NCI-H1436 treated with DMSO at 0.1 percent for 48 hours (cell line): Measurements from ENCODE around the gene FOXA1.

Source experiments
- DNase-seq: peaks from one replicate; lab custom pipeline; 2025; lab: John Stamatoyannopoulos, UW

FOXA1 gene

DNA sequence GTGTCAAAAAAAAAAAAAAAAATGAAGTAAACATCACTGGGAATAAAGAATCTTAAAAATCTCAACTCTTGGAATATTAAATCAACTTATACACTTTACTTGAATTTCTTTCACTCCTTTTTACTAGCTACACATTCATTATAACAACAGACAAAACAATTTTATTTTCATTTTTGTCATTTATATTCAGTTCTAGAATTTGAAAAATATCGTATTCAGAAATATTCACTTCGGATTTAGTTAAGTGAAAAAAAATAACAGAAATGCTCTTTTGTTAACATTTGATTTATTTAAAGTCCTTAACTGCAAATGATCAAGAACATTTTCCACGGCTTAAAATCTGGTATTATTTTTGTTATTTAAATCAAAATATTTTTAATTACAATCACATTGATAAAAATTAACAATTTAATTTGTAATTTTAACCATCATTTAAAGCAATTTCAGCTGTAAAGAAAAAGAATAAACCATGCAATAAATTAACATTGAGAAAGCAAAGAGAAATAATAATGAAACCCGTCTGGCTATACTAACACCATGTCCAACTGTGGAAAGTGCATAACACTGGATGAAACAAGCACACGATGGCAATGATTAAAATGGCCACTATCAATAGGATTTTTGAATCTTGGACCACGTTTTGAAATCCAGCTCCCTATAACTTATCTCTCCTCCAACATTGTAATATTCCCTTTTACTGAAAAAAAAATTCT is 5.2 kb downstream of the FOXA1 start:
- DNase-seq, result no peak

DNA sequence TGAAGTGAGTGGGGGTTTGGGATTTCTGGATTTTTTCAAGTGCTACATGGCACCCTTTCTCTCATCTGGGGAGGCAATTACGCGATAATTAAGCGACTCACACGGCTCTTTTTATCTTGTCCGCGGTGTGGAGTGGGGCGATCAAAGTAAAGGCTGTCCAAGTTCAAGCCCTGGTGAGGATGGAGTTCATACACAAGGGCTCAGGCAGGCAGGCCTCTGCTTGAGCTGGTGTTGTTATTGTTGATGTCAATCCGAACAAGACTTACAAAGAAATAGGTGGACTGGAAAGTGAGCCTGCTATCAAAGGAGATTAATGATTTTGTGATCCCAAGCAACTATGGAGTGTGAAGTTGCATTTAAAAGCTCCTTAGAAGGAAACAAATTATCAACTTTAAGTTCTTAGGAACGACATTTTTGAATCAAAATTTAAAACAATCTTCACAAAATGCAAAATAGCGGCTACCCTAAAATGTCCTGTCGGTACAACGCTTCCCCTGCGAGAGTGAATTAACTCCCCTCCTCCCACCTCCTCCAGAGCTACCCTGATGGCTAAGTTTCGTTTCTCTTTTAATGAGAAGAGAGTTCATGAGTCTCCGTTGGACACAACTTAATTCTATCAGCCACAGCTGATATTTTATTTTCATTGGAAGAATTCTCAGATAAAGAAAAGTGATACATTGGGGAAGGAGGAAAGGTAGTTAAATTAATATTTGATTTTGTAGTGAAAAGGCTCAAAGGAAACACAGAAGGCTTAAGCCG is 5.9 kb downstream of the FOXA1 start:
- no peak for DNase-seq

- no peak for DNase-seq
Observed at GRCh38 chr14:37588667-37588955, 6.4 kb downstream of the FOXA1 start.

DNA sequence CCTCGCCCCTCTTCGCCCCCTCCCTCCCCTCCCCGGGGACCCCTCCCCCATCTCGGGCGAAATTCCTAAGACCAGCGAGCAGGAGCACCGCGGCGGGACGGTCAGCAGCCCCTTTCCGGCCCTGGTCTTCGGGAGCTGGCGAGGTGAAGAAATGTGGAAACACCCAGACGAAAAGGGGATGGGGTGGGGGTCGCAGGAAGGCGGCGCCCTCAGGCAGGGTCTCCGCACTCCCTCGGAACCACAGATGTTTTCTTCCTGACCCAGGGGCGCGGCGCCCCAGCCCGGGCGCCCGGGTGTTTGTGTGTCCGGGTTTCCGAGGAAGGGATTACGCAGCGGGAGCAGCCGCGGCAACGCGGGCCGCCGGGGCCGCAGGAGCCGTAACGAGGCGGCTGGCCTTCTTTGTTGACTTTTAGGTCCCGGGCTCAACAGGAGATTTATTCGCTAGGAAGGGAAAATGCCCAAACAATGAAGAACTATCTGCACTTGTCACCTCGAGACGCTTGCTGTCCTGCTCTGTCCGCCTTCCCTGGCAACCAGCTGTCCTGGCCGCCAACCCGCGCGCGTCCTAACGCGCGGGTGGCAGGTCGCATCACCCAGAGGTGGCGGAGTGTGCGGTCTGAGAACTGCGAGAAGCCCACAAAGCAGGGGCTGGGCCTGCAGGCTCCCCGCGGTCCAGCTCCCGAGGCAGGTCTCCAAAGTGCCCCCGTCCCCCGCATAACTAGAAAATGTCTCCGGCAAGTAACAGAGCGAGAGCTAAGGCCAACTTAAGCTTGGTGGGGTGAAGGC is 7.0 kb downstream of the FOXA1 start:
- no peak for DNase-seq

DNA sequence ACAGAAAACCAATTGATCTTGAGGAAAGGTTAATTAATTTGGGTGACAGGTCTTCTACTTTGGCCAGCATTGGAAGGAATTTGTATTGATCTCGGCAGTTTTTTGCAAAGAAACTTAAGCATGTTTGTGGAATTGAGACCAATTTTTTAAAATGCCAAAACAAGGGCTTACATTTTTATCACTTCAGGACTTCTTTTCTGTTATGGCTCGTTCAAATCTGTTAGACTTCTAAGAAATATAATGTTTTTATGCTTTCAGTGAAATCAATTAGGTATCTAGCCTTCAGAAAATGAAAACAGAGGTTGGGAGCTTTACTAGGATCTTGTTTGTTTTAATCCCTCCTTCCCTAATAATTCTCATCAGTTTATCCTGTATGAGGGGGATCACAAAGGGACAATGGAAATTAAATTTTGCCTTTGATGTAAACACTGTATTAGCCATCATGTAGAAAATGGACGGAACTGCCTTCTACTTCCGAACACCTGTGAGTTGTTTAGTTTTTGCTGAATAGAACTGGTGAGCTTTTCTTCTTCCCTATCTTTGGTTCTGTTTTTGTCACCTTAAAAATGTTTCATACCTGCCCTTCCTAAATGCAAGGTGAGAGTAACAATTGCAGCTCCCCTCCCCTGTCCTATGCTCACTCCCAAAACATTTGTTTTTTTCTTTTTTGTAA is 7.8 kb downstream of the FOXA1 start:
- no peak for DNase-seq

GRCh38 chr14:37586797-37587130 is 8.3 kb downstream of the FOXA1 start:
- no peak for DNase-seq

DNA sequence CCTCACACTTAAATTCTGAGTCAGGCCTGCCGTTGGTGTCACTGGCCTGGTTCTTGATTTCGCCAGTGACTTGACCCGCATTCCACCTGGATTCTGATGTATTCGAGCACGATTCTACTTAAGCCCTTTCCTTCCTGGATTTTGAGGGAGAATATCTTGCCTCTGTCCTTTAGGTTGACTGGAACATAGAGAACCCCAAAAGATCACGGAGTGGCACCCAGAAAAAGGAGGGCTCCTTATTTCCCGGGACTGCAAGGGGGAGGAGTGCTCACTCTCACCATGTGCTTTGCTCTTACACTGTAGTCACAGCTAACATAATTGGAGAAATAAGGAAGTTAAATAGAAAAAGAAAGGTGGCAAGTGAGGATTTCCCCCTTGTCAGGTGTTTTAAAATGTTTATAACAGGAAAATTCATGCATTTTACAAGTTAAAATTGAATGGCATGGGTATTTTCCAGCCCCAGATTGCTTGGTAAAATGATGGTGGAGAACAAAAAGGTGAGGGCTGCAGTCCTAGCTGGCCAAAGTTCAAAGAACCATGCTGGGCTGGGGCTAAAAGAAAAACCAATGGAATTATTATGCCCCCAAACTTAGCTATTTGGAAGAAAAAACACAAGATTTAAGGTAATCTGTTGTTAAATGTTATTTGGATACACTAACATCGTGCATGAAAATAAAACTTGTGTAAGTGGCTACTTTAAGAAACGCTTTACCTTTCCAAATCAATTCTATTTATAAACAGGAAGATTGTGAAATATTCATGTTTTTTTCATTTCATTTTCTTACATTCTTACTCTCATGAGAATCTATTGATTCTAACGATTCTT is 8.9 kb downstream of the FOXA1 start:
- DNase-seq, result no peak

DNA sequence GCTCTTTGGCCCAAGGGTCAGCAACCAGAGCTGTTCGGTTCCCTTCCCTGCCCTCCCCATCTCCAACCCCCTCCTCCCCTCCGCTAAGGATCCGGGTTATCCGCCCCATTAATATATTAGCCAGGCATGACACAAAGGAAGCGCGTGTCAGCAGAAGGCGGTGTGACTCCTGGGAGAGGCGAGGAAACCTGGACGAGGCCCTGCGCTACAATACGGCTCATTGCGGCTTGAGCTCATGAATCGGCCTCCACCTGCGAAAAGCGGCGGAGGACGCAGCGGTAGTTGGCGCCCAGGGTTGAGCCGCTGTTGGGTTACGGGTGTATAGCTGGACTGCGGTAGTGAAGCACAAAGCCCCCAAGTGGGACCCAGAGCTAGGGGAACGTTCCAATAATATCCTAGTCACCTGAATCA is 9.9 kb downstream of the FOXA1 start:
- no peak for DNase-seq

- DNase-seq, result no peak
Observed at GRCh38 chr14:37584211-37585100, 10.6 kb downstream of the FOXA1 start.

DNA sequence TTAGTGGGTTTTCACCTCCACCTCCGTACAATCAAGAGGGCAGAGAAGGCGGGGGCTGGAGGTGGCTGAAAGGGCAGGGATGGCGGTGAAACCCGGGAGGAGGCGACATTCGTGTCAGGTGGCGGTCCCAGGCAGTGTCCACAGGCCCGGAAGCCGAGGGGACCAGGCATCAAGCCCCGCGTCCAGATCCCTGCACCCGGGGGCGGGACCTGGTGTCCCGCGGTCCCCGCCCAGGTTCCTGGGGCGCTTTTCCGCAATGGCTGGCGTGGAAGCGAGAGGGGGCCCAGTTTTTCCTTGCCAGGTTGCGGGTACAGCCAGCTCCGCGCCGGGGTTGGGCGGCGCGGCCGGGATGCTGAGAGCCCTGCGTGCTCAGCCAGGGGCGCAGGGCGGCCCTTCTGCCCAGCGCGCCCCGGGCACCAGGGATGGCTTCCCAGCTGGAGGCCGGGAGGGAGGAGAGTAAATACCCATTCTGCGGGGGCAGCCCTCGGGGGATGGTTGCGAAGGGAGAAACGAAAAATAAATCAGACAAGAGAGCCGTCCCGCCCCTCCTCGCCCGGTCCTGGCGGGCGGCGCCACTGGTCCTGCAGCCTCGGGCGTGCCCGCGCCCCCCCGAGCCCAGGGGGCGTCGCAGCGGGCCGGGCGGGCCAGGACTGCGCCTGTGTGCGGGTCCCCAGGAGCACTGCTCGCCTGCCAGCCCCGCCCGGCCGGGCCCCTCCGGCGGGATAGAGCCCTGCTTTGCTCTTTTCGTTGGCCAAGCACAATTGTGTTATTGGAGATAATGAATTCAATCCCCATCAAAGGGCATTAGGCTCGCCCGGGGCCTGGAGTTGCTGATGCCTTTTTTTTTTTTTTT is 11.5 kb downstream of the FOXA1 start:
- no peak for DNase-seq

DNA sequence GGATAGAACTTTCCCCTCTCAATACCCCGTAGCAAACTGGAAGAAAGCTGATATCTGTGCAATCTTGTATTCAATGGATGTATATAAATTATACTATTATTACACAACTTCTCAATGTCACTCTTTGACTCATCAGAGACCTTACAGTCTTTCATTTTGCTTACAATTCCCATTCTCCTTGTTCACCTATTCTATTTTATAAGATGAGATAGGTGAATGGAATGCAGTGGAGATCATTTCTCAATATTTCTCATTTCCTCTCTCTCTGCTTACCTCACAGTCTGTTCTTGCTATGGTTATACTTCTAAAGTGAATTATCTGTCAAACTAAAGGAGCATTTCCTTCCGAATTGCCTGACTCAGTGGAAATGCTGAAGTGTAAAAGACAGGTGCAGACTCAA is 14.9 kb downstream of the FOXA1 start:
- no peak for DNase-seq

DNA sequence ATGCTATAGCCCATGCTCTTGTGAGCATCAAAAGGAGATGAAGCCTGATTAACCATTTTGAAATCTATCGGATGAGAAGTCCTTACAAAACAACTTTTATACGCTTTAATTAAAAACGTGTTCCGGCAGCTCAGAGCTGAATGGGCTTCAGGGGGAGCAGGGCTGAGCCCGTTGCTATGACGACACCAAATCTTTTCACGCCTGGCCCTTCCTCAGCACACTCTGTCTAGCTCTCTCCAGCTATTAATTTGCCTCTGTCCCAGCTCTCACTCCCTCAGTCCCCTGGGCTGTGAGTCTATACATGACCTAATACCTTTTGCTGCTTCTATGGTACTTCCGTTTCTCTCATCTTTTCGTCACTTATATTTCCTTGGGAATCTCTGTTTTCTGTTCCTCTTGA is 15.8 kb downstream of the FOXA1 start:
- no peak for DNase-seq

DNA sequence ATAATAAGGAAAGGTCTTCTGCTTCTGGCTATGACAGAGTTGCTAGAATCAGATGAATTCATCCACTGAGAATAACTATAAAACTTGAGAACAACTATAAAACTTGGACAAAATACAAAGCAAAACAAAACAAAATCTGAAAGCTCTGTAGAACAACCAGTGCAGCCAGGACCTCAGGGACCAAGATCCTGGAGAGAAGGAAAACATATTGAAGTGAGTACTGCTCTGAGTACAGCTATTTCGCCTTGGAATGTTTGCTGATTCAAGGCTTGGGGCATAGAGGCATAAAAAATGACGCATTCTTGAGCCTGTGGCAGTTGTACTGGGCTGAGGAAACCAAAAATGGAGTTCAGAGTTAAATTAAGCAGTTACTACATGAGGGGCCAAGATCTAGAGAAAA is 21.7 kb downstream of the FOXA1 start:
- no peak for DNase-seq

GRCh38 chr14:37571391-37571790 is 23.7 kb downstream of the FOXA1 start:
- no peak for DNase-seq

DNA sequence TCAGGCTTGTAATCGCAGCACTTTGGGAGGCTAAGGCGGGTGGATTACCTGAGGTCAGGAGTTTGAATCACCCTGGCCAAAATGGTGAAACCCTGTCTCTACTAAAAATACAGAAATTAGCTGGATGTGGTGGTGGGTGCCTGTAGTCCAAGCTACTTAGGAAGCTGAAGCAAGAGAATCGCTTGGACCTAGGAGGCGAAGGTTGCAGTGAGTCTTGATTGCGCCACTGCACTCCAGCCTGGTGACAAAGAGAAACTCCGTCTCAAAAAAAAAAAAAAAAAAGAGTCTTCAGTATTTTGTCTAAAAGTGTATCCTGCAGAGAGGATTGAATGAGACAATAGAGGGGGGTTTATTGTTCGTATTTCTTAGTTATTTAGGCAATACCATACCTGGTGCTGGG is 25.3 kb downstream of the FOXA1 start:
- no peak for DNase-seq

DNA sequence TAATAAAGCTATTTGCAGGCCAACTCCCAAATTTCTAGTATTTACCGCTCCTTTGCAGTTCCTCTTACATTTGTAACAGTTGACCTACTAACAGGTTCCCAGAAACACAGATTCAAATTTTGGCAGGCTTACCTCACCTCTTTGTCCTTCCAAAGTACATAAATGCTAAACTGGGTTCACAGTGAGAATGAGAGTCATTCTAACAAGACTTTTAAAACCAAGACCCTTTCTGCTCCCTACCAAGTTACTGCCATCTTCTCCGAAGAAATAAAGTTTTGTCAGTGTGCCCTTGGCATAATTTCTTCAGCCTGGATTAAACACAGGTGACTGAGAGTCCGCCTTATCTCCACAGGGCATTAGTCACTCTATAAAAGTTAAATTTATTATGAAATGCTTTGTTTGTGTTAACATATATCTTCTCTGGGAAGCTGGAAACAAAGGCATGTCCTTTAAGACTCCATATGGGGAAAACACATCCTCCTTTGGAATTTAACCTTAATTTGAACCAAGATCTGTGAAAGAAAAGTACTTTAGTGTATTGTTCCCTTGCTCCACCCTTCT is 28.2 kb downstream of the FOXA1 start:
- DNase-seq, result no peak

- no peak for DNase-seq
Observed at GRCh38 chr14:37565550-37565949, 29.5 kb downstream of the FOXA1 start.

- DNase-seq, result no peak
Observed at GRCh38 chr14:37563189-37563588, 31.9 kb downstream of the FOXA1 start.

- DNase-seq, result no peak
Observed at GRCh38 chr14:37559386-37559785, 35.7 kb downstream of the FOXA1 start.

DNA sequence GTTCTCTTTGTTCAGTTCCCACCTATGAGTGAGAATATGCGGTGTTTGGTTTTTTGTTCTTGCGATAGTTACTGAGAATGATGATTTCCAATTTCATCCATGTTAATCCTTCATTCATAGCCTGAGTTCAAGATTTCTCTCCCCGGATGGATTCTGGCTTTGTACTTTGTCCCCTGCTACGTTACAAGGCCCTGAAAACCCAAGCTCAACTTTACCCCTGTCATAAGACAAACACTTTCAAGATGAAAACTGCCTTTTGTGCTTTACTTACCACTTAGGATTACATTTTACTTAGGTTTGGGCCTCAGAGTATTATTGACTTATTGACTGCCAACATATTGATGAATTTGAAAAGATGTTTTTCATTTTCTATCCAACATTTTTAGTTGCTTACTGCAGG is 36.3 kb downstream of the FOXA1 start:
- DNase-seq, result no peak
